GM23338 (cell line): ENCODE data around the gene THADA. TPM values are rescaled to one million over a fixed set of nuclear protein-coding genes. Genes with fewer than 3 reads are reported as not detected.
"Not testable (repeated sequence)": the region's sequence is repeated elsewhere in the genome, so short reads cannot be mapped to it uniquely, and the experiment has no call there.

Experiments used
- ATAC-seq: fragments of 200-7000 bp; cut with Tn5 transposase; 3 replicates; pipeline ENCODE4 v1.9.1; 2020
- DNase-seq: peaks from one replicate; pipeline ENCODE4 v3.0.0-alpha.2; 2015; ENCODE audit warnings: low spot score
- H2AFZ ChIP-seq: fragments of 200-600 bp; sonication (generic); 2 replicates; pipeline ENCODE4 v1.8.0; 2016; ENCODE audit warnings: antibody characterized with exemption, mild to moderate bottlenecking, moderate library complexity
- H3F3A ChIP-seq: fragments of 200-600 bp; sonication (generic); replicated peaks from 2 replicates; pipeline ENCODE4 v1.8.0; 2017; ENCODE audit warnings: antibody characterized with exemption, mixed run types, low read depth
- H3K27ac ChIP-seq: fragments of 200-600 bp; sonication (generic); 2 replicates; pipeline ENCODE4 v1.6.1; 2016; ENCODE audit warnings: low read depth
- H3K27me3 ChIP-seq: fragments of 200-600 bp; sonication (generic); 2 replicates; pipeline ENCODE4 v1.8.0; 2016; ENCODE audit warnings: mild to moderate bottlenecking, mixed run types, moderate library complexity; ENCODE audit not compliant: insufficient read depth
- H3K36me3 ChIP-seq: fragments of 200-600 bp; sonication (generic); 2 replicates; pipeline ENCODE4 v1.8.0; 2016; ENCODE audit warnings: mild to moderate bottlenecking; ENCODE audit not compliant: insufficient read depth
- H3K4me1 ChIP-seq: fragments of 200-600 bp; sonication (generic); 2 replicates; pipeline ENCODE4 v1.8.0; 2016; ENCODE audit warnings: mild to moderate bottlenecking, moderate library complexity; ENCODE audit not compliant: insufficient read depth
- H3K4me2 ChIP-seq: fragments of 200-600 bp; sonication (generic); 2 replicates; pipeline ENCODE4 v1.7.1; 2017; ENCODE audit warnings: mixed run types
- H3K4me3 ChIP-seq: fragments of 200-600 bp; sonication (generic); 2 replicates; pipeline ENCODE4 v1.6.1; 2016; ENCODE audit warnings: mixed run types
- H3K79me2 ChIP-seq: fragments of 200-600 bp; sonication (generic); replicated peaks from 2 replicates; pipeline ENCODE4 v1.8.0; 2017; ENCODE audit warnings: mild to moderate bottlenecking; ENCODE audit not compliant: insufficient read depth
- H3K9me2 ChIP-seq: fragments of 200-600 bp; sonication (generic); 2 replicates; pipeline ENCODE4 v1.8.0; 2017; ENCODE audit not compliant: insufficient read depth
- H4K20me1 ChIP-seq: fragments of 200-600 bp; sonication (generic); replicated peaks from 2 replicates; pipeline ENCODE4 v1.8.0; 2017; ENCODE audit warnings: mild to moderate bottlenecking; ENCODE audit not compliant: insufficient read depth
- H3K27ac Mint-ChIP-seq: 2 replicates; pipeline ENCODE4 v1.8.0; 2020; ENCODE audit warnings: inconsistent platforms, mild to moderate bottlenecking, moderate library complexity, mixed read lengths
- H3K27me3 Mint-ChIP-seq: 3 replicates; pipeline ENCODE4 v1.8.0; 2022; ENCODE audit warnings: low read depth, mild to moderate bottlenecking, moderate library complexity, mixed read lengths, inconsistent platforms; ENCODE audit not compliant: insufficient read depth, poor library complexity
- H3K36me3 Mint-ChIP-seq: 3 replicates; pipeline ENCODE4 v1.8.0; 2021; ENCODE audit warnings: low read depth, mild to moderate bottlenecking, inconsistent platforms, moderate library complexity, mixed read lengths
- H3K4me1 Mint-ChIP-seq: 3 replicates; pipeline ENCODE4 v1.8.0; 2020; ENCODE audit warnings: mild to moderate bottlenecking, inconsistent platforms, mixed read lengths
- H3K4me3 Mint-ChIP-seq: 3 replicates; pipeline ENCODE4 v1.8.0; 2021; ENCODE audit warnings: moderate library complexity, mild to moderate bottlenecking, inconsistent platforms, mixed read lengths
- H3K9me3 Mint-ChIP-seq: 3 replicates; pipeline ENCODE4 v1.8.0; 2020; ENCODE audit warnings: moderate library complexity, mild to moderate bottlenecking, inconsistent platforms, mixed read lengths
- EZH2 ChIP-seq: fragments of 200-600 bp; sonication (generic); IDR thresholded peaks from one replicate; pipeline ENCODE4 v1.8.0; 2017; ENCODE audit warnings: antibody characterized with exemption, mild to moderate bottlenecking, low read depth; ENCODE audit not compliant: unreplicated experiment
- NANOG ChIP-seq: IDR thresholded peaks from 2 replicates; pipeline ENCODE4 v1.6.1; 2016; ENCODE audit warnings: antibody characterized with exemption, borderline replicate concordance
- STAT1 ChIP-seq: IDR thresholded peaks from one replicate; pipeline ENCODE4 v1.6.1; 2016; ENCODE audit warnings: antibody characterized with exemption; ENCODE audit not compliant: unreplicated experiment
- ZNF114 ChIP-seq: fragments of 250-450 bp; sonication (Bioruptor Pico); IDR thresholded peaks from 2 replicates; pipeline ENCODE4 v1.5.0; 2020; ENCODE audit warnings: mild to moderate bottlenecking, moderate library complexity
- ZNF331 ChIP-seq: fragments of 250-450 bp; sonication (Bioruptor Pico); IDR thresholded peaks from 2 replicates; pipeline ENCODE4 v1.5.0; 2020; ENCODE audit warnings: low read depth, mild to moderate bottlenecking, moderate library complexity
- polyA plus RNA-seq: library from polyadenylated mRNA; unstranded; fragments of >200 nt; fragmentation: Nextera tagmentation; extraction: Ambion mirVana; gene quantifications from 2 replicates; pipeline ENCODE4 v1.2.1, GENCODE V29; 2016
- total RNA-seq: library from RNA; depleted of rRNA; stranded (reverse); fragments of >200 nt; shearing (Covaris generic); gene quantifications from 2 replicates; pipeline ENCODE4 v1.2.3, GENCODE V29; 2014
- TF ChIP-seq, protein P1 (sequence below): IDR thresholded peaks from one replicate; pipeline ENCODE4 v1.6.1; 2018; ENCODE audit warnings: antibody characterized with exemption; ENCODE audit not compliant: unreplicated experiment

THADA gene
- total and polyA plus RNA-seq, 2 experiments from 2014 or later = 17.0 to 30.7 TPM

GRCh38 chr2:43388371-43388770 is 207.5 kb downstream of the THADA start (continued):
- TF ChIP-seq EZH2 = no peak
- no peak for TF ChIP-seq ZNF114
- TF ChIP-seq ZNF331 = no peak
- TF ChIP-seq NANOG = no peak

DNA sequence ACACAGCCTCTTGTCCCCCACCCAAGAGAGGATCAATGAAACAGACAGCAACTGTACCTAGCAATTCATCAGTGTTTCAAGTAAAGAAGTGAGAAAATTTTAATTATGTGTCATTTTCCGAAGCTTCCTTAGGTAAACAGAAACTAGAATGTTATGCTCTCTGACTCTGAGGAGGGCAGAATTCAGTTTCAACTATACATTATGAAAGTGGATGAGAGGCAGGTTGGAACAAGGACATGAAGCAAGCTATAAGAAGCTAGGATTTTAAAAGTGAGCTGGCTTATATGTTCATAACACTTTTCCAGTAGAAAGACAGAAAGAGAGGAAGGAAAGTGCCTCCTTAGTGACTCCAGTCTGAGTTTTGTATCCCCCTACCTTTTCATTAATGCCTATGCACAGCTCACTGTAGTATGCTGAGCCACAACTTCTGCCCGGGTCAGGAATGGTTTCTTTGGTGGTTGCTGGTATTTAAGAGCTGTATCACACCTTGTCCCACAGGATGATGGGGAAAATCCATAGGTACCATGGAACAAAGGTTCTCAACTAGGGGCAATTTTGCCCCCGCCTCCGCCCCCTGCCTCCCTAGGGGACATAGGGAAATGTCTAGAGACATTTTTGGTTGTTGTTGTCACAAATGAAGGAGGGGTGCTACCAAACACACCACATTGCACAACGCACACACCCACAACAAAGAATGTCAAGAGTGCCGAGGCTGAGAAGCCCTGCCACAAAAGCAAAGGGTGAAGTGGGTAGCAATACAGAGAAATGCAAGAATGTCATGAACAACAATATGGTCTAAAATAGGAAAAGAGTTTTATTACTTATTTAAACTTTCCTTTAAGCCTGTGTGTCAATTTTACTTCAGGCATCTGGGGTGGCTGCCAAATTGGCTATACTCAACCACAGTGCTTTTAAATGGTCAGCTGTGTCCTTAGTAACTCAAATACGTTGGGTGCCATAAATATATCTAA is 208.5 kb downstream of the THADA start:
- Histone ChIP-seq H3K27me3 (no peaks in the 10 kb centered on the region), H3K4me1 (no peaks in the 10 kb centered on the region), H3K36me3 (no peaks in the 10 kb centered on the region), H3K4me2 (no peak overlapping the region), H3K27ac (no peak overlapping the region), H3K9me2 (no peaks in the 10 kb centered on the region), H4K20me1 (no peaks in the 10 kb centered on the region), H3F3A (no peaks in the 10 kb centered on the region), H3K4me3 (no peak overlapping the region), H2AFZ (no peak overlapping the region), H3K79me2 (no peaks in the 10 kb centered on the region)
- H3K27me3 Mint-ChIP-seq = peaks cover 1% of the 10 kb centered on the region
- no peak overlapping the region for H3K27ac Mint-ChIP-seq
- DNase-seq = no peak
- H3K4me1 Mint-ChIP-seq = no peaks in the 10 kb centered on the region
- no peak overlapping the region for H3K4me3 Mint-ChIP-seq
- ATAC-seq = no peak
- no peaks in the 10 kb centered on the region for H3K36me3 Mint-ChIP-seq
- H3K9me3 Mint-ChIP-seq = no peaks in the 10 kb centered on the region
- TF ChIP-seq, protein P1, sequence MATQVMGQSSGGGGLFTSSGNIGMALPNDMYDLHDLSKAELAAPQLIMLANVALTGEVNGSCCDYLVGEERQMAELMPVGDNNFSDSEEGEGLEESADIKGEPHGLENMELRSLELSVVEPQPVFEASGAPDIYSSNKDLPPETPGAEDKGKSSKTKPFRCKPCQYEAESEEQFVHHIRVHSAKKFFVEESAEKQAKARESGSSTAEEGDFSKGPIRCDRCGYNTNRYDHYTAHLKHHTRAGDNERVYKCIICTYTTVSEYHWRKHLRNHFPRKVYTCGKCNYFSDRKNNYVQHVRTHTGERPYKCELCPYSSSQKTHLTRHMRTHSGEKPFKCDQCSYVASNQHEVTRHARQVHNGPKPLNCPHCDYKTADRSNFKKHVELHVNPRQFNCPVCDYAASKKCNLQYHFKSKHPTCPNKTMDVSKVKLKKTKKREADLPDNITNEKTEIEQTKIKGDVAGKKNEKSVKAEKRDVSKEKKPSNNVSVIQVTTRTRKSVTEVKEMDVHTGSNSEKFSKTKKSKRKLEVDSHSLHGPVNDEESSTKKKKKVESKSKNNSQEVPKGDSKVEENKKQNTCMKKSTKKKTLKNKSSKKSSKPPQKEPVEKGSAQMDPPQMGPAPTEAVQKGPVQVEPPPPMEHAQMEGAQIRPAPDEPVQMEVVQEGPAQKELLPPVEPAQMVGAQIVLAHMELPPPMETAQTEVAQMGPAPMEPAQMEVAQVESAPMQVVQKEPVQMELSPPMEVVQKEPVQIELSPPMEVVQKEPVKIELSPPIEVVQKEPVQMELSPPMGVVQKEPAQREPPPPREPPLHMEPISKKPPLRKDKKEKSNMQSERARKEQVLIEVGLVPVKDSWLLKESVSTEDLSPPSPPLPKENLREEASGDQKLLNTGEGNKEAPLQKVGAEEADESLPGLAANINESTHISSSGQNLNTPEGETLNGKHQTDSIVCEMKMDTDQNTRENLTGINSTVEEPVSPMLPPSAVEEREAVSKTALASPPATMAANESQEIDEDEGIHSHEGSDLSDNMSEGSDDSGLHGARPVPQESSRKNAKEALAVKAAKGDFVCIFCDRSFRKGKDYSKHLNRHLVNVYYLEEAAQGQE = no peak
- TF ChIP-seq STAT1 (no peak), EZH2 (no peak)

DNA sequence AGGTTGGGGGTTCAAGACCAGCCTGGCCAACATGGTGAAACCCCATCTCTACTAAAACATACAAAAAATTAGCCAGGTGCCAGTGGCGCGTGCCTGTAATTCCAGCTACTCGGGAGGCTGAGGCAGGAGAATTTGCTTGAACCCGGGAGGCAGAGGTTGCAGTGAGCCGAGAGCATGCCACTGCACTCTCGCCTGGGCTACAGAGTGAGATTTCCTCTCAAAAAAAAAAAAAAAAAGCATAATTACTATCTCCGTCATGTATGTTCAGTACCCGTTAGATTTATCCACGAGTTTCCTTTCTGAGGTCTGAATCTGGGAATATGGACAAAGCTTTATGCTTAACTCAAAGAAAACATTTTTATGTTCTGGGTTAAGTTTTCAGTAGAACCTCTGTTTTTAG is 209.2 kb downstream of the THADA start:
- H3K36me3 ChIP-seq, H3K36me3 Mint-ChIP-seq, H3K9me2 ChIP-seq, H4K20me1 ChIP-seq, H3K27ac ChIP-seq, H2AFZ ChIP-seq, H3K4me1 ChIP-seq, H3K9me3 Mint-ChIP-seq, H3K27me3 ChIP-seq, H3K79me2 ChIP-seq, H3F3A ChIP-seq, H3K4me3 Mint-ChIP-seq, DNase-seq, H3K4me2 ChIP-seq, ATAC-seq, H3K4me3 ChIP-seq, H3K27ac Mint-ChIP-seq, H3K27me3 Mint-ChIP-seq, H3K4me1 Mint-ChIP-seq: not testable (repeated sequence)
